ENCODE data around the gene SLBP.
A peak's percentile ranks its signal among the peaks of the same experiment; 100 is the strongest.

SLBP gene

GRCh38 chr4:1712216-1713002 is at the start of gene SLBP:
Gene SLBP (minus strand): TSS chr4:1712319. CDS start chr4:1712188, 131 bp downstream.
- ATAC-seq, result peak; percentile 91 to 92

GRCh38 chr4:1761130-1761689 is 49.1 kb upstream of the SLBP start:
- ATAC-seq, result no peak

- ATAC-seq, result no peak
Observed at GRCh38 chr4:1760521-1761071, 48.5 kb upstream of the SLBP start.

- no peak for ATAC-seq
Observed at GRCh38 chr4:1759818-1760223, 47.7 kb upstream of the SLBP start.

GRCh38 chr4:1759170-1759817 is 47.2 kb upstream of the SLBP start:
- ATAC-seq, result no peak

- no peak for ATAC-seq
Observed at GRCh38 chr4:1758306-1759121, 46.4 kb upstream of the SLBP start.

- ATAC-seq, result no peak
Observed at GRCh38 chr4:1757836-1758235, 45.7 kb upstream of the SLBP start.

GRCh38 chr4:1756893-1757779 is 45.0 kb upstream of the SLBP start:
- no peak for ATAC-seq

- ATAC-seq, result no peak
Observed at GRCh38 chr4:1756079-1756478, 44.0 kb upstream of the SLBP start.

- no peak for ATAC-seq
Observed at GRCh38 chr4:1755297-1755696, 43.2 kb upstream of the SLBP start.

- ATAC-seq, result no peak
Observed at GRCh38 chr4:1754336-1754735, 42.2 kb upstream of the SLBP start.

- ATAC-seq, result no peak
Observed at GRCh38 chr4:1753697-1754311, 41.7 kb upstream of the SLBP start.

- no peak for ATAC-seq
Observed at GRCh38 chr4:1753294-1753696, 41.2 kb upstream of the SLBP start.

- peak; percentile 9 to 14 for ATAC-seq
Observed at GRCh38 chr4:1752284-1753041, 40.3 kb upstream of the SLBP start.

- ATAC-seq, result no peak
Observed at GRCh38 chr4:1751919-1752283, 39.8 kb upstream of the SLBP start.

GRCh38 chr4:1751155-1751918 is 39.2 kb upstream of the SLBP start:
- no peak for ATAC-seq

GRCh38 chr4:1750381-1751154 is 38.4 kb upstream of the SLBP start:
- ATAC-seq, result no peak

- ATAC-seq, result no peak
Observed at GRCh38 chr4:1749826-1750225, 37.7 kb upstream of the SLBP start.

- ATAC-seq, result no peak
Observed at GRCh38 chr4:1749370-1749769, 37.3 kb upstream of the SLBP start.
